ENCODE data around the gene MLLT6. TPM values are rescaled to one million over a fixed set of nuclear protein-coding genes. Genes with fewer than 3 reads are reported as not detected.
A peak's percentile ranks its signal among the peaks of the same experiment; 100 is the strongest.

The MLLT6 gene
- total and polyA plus RNA-seq, 2 of the 13 experiments (the other 11 are each of a cell fraction or from before 2014, with no cell fraction given), result 50.7 to 69.5 TPM

DNA sequence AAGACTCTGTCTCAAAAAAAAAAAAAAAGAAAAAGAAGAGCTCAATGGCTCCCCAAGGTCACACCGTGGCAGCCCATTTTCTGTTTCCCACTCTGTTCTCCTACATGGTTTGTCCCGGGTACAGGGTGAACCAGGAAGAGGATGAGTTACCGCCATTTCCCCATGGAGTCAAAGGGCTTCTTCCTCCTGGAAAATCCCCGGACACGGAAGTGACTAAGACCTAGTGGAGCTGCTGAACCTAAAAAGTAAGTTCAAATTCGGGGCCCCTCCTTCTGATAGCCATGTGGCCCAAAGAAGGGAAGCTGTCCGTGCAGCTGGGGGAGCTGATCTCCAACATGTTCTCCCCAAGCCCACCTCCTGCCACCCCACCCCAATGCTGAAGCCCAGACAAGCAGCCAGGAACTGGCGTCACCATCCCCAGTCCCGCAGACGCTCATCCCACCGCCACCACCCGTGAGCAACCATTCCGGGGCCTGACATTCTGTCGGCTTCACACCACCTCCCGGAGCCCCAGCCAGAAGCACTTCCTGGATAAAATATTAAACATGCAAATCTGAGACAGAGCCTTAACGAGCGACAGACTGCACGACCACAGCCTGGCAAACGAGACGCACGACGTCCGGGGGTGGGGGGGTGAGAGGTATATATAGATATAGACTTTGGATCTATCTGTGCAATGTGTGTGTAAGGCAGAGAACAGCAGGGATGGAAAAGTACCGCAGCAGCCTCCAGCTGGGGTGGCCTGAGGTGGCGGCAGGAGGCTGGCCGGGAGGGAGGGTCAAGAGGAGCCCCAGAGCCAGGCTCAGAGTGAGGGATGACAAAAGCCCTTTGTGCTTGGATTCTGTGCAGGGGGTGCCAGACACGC lies 47.9 kb upstream of the MLLT6 start (continued):
- no peak for TF ChIP-seq AKNA (CRISPR knock-in tag; IDR thresholded peaks at IDR 0.05; ENCODE audit: borderline replicate concordance)
- TF ChIP-seq, protein P1, sequence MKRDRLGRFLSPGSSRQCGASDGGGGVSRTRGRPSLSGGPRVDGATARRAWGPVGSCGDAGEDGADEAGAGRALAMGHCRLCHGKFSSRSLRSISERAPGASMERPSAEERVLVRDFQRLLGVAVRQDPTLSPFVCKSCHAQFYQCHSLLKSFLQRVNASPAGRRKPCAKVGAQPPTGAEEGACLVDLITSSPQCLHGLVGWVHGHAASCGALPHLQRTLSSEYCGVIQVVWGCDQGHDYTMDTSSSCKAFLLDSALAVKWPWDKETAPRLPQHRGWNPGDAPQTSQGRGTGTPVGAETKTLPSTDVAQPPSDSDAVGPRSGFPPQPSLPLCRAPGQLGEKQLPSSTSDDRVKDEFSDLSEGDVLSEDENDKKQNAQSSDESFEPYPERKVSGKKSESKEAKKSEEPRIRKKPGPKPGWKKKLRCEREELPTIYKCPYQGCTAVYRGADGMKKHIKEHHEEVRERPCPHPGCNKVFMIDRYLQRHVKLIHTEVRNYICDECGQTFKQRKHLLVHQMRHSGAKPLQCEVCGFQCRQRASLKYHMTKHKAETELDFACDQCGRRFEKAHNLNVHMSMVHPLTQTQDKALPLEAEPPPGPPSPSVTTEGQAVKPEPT (CRISPR knock-in tag; IDR thresholded peaks at IDR 0.05; ENCODE audit: low read depth), result 0 out of 2 replicates have a peak, but pooled peaks have one; percentile 77
- TF ChIP-seq, protein P2, sequence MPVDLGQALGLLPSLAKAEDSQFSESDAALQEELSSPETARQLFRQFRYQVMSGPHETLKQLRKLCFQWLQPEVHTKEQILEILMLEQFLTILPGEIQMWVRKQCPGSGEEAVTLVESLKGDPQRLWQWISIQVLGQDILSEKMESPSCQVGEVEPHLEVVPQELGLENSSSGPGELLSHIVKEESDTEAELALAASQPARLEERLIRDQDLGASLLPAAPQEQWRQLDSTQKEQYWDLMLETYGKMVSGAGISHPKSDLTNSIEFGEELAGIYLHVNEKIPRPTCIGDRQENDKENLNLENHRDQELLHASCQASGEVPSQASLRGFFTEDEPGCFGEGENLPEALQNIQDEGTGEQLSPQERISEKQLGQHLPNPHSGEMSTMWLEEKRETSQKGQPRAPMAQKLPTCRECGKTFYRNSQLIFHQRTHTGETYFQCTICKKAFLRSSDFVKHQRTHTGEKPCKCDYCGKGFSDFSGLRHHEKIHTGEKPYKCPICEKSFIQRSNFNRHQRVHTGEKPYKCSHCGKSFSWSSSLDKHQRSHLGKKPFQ (CRISPR knock-in tag; IDR thresholded peaks at IDR 0.05; ENCODE audit: insufficient replicate concordance), result peak; percentile 99
- TF ChIP-seq HDAC1 (CRISPR knock-in tag; IDR thresholded peaks at IDR 0.05), result peak; percentile 96
- peak; percentile 91 for TF ChIP-seq NCOA2 (CRISPR knock-in tag; IDR thresholded peaks at IDR 0.05)
- peak; percentile 24; the same call in 1 of the 2 replicates for TF ChIP-seq STAG1 (CRISPR knock-in tag; IDR thresholded peaks at IDR 0.05)
- no peak; the same call in 1 of the 2 replicates for TF ChIP-seq PAF1 (CRISPR knock-in tag; IDR thresholded peaks at IDR 0.05)
- TF ChIP-seq, protein P3, sequence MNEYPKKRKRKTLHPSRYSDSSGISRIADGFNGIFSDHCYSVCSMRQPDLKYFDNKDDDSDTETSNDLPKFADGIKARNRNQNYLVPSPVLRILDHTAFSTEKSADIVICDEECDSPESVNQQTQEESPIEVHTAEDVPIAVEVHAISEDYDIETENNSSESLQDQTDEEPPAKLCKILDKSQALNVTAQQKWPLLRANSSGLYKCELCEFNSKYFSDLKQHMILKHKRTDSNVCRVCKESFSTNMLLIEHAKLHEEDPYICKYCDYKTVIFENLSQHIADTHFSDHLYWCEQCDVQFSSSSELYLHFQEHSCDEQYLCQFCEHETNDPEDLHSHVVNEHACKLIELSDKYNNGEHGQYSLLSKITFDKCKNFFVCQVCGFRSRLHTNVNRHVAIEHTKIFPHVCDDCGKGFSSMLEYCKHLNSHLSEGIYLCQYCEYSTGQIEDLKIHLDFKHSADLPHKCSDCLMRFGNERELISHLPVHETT (CRISPR knock-in tag; conservative IDR thresholded peaks at IDR 0.05), result 0 out of 2 replicates have a peak, but pooled peaks have one; percentile 17
- TF ChIP-seq, protein P4, sequence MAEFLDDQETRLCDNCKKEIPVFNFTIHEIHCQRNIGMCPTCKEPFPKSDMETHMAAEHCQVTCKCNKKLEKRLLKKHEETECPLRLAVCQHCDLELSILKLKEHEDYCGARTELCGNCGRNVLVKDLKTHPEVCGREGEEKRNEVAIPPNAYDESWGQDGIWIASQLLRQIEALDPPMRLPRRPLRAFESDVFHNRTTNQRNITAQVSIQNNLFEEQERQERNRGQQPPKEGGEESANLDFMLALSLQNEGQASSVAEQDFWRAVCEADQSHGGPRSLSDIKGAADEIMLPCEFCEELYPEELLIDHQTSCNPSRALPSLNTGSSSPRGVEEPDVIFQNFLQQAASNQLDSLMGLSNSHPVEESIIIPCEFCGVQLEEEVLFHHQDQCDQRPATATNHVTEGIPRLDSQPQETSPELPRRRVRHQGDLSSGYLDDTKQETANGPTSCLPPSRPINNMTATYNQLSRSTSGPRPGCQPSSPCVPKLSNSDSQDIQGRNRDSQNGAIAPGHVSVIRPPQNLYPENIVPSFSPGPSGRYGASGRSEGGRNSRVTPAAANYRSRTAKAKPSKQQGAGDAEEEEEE (CRISPR knock-in tag; IDR thresholded peaks at IDR 0.05; ENCODE audit: borderline replicate concordance), result 0 out of 2 replicates have a peak, but pooled peaks have one; percentile 63
- TF ChIP-seq ZNF660 (CRISPR knock-in tag; IDR thresholded peaks at IDR 0.05; ENCODE audit: borderline replicate concordance, low read depth), result no peak

All from HepG2 (cell line).